PFSK-1 (cell line): Measurements from ENCODE around the gene AHI1.

ENCODE experiments used
- FOXP2 ChIP-seq: optimal IDR thresholded peaks from 2 replicates; pipeline ENCODE3; 2011; ENCODE audit warnings: borderline replicate concordance, control low read depth, inconsistent platforms; ENCODE audit not compliant: insufficient read depth; ENCODE audit errors: extremely low read length, extremely low read depth
- POLR2AphosphoS5 ChIP-seq: IDR thresholded peaks from 2 replicates; pipeline ENCODE4 v1.6.1; 2012; ENCODE audit warnings: low read depth, mild to moderate bottlenecking, control low read depth, low read length, moderate library complexity
- REST ChIP-seq, 2 experiments: IDR thresholded peaks; 2 replicates each; pipeline versions ENCODE4 v1.6.1 to v1.8.0; 2011 to 2012; ENCODE audit warnings: low read depth in 2 of 2, low read length in 2 of 2, control low read depth in 1 of 2, inconsistent platforms in 1 of 2, mild to moderate bottlenecking in 1 of 2, moderate library complexity in 1 of 2; ENCODE audit not compliant: insufficient read depth in 1 of 2
- SIN3A ChIP-seq: IDR thresholded peaks from 2 replicates; pipeline ENCODE4 v1.6.1; 2012; ENCODE audit warnings: mild to moderate bottlenecking, low read length, moderate library complexity, borderline replicate concordance; ENCODE audit not compliant: insufficient read depth
- TAF1 ChIP-seq: IDR thresholded peaks from 2 replicates; pipeline ENCODE4 v1.6.1; 2012; ENCODE audit warnings: low read length, control low read depth, borderline replicate concordance; ENCODE audit not compliant: insufficient read depth

Gene AHI1

GRCh38 chr6:135537741-135538301, 40.3 kb upstream of the AHI1 start:
- TF ChIP-seq REST (IDR thresholded peaks at IDR 0.05; ENCODE audit: insufficient read depth in 1 of 2, low read depth in 2 of 2, low read length in 2 of 2), result no peak
- TF ChIP-seq TAF1, result no peak
- no peak for TF ChIP-seq POLR2AphosphoS5
- TF ChIP-seq SIN3A, result no peak
- TF ChIP-seq FOXP2, result no peak

GRCh38 chr6:135535989-135536414, 38.5 kb upstream of the AHI1 start:
- TF ChIP-seq POLR2AphosphoS5, result no peak

- no peak for TF ChIP-seq POLR2AphosphoS5
- no peak for TF ChIP-seq SIN3A
- no peak for TF ChIP-seq TAF1
- no peak for TF ChIP-seq FOXP2
- no peak for TF ChIP-seq REST (IDR thresholded peaks at IDR 0.05; ENCODE audit: insufficient read depth in 1 of 2, low read depth in 2 of 2, low read length in 2 of 2)
These were observed 37.3 kb upstream of the AHI1 start for GRCh38 chr6:135534773-135535380.

GRCh38 chr6:135532559-135532958, 35.0 kb upstream of the AHI1 start:
- no peak for TF ChIP-seq REST (IDR thresholded peaks at IDR 0.05; ENCODE audit: insufficient read depth in 1 of 2, low read depth in 2 of 2, low read length in 2 of 2)
- no peak for TF ChIP-seq SIN3A
- no peak for TF ChIP-seq TAF1
- no peak for TF ChIP-seq FOXP2
- TF ChIP-seq POLR2AphosphoS5, result no peak

GRCh38 chr6:135531954-135532490, 34.5 kb upstream of the AHI1 start:
- TF ChIP-seq SIN3A (no peak), POLR2AphosphoS5 (no peak), REST (IDR thresholded peaks at IDR 0.05; ENCODE audit: insufficient read depth in 1 of 2, low read depth in 2 of 2, low read length in 2 of 2) (no peak), FOXP2 (no peak), TAF1 (no peak)
